HUES6 (cell line): ENCODE measurements around the gene BHLHE41.

Source experiments
- H3K27ac ChIP-seq: 2 replicates; pipeline ENCODE4 v1.7.0; 2013; ENCODE audit warnings: low read depth, mild to moderate bottlenecking, low read length, inconsistent platforms
- H3K27me3 ChIP-seq: 2 replicates; pipeline ENCODE4 v1.6.1; 2013; ENCODE audit warnings: low read length; ENCODE audit not compliant: control insufficient read depth, insufficient read depth
- H3K36me3 ChIP-seq: 2 replicates; pipeline ENCODE4 v1.6.1; 2013; ENCODE audit warnings: low read length; ENCODE audit not compliant: control insufficient read depth, insufficient read depth
- H3K4me1 ChIP-seq: 2 replicates; pipeline ENCODE4 v1.6.1; 2013; ENCODE audit warnings: low read length; ENCODE audit not compliant: control insufficient read depth, insufficient read depth
- H3K4me3 ChIP-seq: 2 replicates; pipeline ENCODE4 v1.5.1; 2013; ENCODE audit warnings: low read depth, low read length
- H3K9ac ChIP-seq: one replicate; pipeline ENCODE4 v1.6.1; 2013; ENCODE audit warnings: mild to moderate bottlenecking, low read length
- H3K9me3 ChIP-seq: 2 replicates; pipeline ENCODE4 v1.6.1; 2013; ENCODE audit warnings: low read depth, low read length; ENCODE audit not compliant: control insufficient read depth, insufficient read depth

Gene BHLHE41

DNA sequence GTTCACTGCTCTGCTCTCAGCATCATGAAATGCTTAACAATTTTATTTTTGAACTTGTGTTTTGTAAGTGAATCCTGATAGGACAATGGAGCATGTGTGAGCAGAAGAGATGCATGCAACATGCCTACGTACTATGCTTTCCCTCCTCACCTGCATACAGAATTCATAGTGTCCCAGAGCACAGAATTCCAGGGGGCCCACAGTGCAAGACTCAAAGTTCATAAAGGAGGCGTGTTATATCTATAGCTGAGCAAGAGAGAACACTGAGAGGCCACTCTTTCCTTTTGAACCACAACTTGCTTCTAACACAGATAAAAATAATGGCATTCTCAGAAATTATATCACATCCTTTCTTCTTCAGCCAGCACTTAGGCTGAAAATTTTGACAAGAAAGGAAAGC, 28.8 kb downstream of the BHLHE41 start:
- no peaks in the 10 kb centered on the region for H3K36me3 ChIP-seq
- H3K9me3 ChIP-seq = no peaks in the 10 kb centered on the region
- no peak overlapping the region for H3K9ac ChIP-seq
- H3K4me3 ChIP-seq = no peak overlapping the region
- H3K27me3 ChIP-seq = no peaks in the 10 kb centered on the region
- peaks cover 10% of the 10 kb centered on the region for H3K4me1 ChIP-seq
- no peak overlapping the region for H3K27ac ChIP-seq

DNA sequence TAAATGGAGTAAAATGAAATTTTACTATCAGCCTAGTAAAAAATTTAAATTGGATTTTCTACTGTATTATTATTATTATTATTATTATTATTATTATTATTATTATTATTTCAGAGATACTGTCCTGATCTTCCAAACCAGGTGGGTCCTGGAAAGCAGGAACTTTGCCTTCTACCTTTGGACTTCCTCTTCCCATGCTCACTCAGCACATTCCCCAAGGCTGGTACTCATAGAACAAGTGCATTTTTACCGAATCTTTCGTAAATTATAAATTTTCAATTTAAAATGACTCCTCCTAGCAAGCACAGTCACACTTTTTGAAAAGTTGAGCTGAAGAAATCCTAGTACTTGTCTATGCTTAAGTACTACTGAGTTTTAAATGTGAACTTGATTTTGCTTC, 29.7 kb downstream of the BHLHE41 start:
- H3K4me1 ChIP-seq = peaks cover 8% of the 10 kb centered on the region

DNA sequence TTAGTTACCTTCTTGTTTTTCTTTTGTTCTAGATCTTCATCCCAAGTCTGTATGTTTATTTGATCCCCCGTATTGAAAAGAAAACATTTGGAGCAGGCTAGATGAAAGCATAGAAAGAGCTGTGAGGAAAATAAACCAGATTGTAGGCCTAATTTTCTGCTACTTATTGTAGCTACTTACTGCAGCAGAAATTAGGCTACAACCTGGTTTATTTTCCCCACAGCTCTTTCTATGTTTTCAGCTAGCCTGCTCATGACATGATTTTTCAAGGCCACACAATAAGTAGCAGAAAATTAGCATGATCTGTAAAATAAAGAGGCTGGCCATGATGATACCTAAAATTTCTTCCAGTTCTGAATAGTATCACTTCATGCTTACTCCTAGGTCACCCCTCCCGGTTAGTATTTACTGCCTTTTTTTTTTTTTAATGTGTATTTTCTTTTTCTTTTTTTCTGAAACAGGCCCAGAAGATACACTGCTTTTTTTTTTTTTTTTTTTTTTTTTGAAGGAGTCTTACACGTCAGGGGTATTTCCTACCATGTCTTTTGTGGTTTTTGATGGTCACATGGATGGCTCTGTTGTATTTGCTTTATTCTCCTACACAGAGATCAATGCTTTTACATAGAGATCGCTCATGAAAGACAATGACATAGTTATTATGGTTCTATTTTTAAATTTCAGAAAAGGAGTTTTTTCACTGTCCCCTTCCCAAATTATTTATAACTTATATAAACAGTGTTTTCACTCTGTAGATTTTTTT, 32.3 kb downstream of the BHLHE41 start:
- Histone ChIP-seq H3K27ac (no peak overlapping the region), H3K4me3 (no peak overlapping the region), H3K9me3 (no peaks in the 10 kb centered on the region), H3K27me3 (no peaks in the 10 kb centered on the region), H3K36me3 (no peaks in the 10 kb centered on the region), H3K4me1 (peaks cover 7% of the 10 kb centered on the region), H3K9ac (no peak overlapping the region)

More for the DNA sequence above, 29.7 kb downstream of the BHLHE41 start:
- H3K27me3 ChIP-seq = no peaks in the 10 kb centered on the region
- H3K4me3 ChIP-seq = no peak overlapping the region
- no peak overlapping the region for H3K9ac ChIP-seq
- no peaks in the 10 kb centered on the region for H3K36me3 ChIP-seq
- H3K27ac ChIP-seq = no peak overlapping the region
- H3K9me3 ChIP-seq = no peaks in the 10 kb centered on the region

DNA sequence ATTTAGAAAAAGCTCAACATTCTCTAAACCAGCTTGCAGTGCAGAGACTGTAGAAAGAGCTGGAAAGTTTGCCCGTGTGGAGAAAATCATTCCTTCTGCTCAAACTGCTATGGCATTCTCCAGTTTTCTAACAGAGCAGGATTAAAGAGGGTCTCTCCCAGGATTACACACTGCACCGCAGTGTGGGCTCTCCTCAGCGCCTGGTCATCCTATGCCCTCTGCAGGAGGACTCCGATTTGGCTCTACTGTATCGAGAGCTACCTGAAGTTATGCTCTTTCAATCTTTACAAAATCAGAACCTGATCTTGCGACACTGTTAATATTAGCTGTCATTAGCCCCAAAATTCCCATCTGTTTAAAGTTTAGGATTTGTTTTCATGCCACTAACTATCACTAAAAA, 33.0 kb downstream of the BHLHE41 start:
- no peaks in the 10 kb centered on the region for H3K36me3 ChIP-seq
- no peak overlapping the region for H3K9ac ChIP-seq
- peaks cover 3% of the 10 kb centered on the region for H3K4me1 ChIP-seq
- H3K27ac ChIP-seq = no peak overlapping the region
- H3K9me3 ChIP-seq = no peaks in the 10 kb centered on the region
- H3K4me3 ChIP-seq = no peak overlapping the region
- no peaks in the 10 kb centered on the region for H3K27me3 ChIP-seq

DNA sequence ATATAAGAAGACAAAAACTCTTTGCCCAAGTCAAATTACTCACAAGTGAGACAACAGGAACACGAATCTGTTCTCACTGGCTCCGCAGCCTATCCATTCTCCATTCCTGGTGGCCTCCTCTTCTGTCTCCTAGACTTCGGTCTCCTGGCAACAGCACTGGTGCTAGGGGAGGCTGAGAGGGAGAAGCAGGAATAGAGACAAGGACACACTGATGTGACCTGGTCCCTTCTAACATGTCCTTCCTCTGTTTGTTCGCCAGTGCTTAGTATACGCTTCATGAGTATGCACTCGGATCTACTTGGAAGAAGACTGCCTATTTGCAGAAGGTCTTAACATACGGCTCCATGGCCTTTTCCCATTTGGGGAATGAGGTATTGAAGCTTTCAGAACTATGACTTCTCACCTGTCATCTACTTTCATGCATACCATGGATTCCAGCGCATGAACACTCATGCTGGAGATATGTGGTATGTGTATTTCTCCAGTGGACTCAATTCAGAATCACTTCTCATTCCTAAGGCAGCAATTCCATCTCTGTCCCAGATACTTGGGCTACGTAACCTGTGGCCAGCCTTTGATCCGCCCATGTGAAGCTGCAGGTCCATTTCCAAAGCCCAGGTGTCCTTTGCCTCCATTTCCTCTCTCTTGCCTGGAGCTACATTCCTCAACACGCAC, 33.9 kb downstream of the BHLHE41 start:
- no peak overlapping the region for H3K4me3 ChIP-seq
- H3K27me3 ChIP-seq = no peaks in the 10 kb centered on the region
- H3K9ac ChIP-seq = no peak overlapping the region
- H3K9me3 ChIP-seq = no peaks in the 10 kb centered on the region
- peaks cover 3% of the 10 kb centered on the region for H3K4me1 ChIP-seq
- H3K27ac ChIP-seq = no peak overlapping the region
- no peaks in the 10 kb centered on the region for H3K36me3 ChIP-seq

DNA sequence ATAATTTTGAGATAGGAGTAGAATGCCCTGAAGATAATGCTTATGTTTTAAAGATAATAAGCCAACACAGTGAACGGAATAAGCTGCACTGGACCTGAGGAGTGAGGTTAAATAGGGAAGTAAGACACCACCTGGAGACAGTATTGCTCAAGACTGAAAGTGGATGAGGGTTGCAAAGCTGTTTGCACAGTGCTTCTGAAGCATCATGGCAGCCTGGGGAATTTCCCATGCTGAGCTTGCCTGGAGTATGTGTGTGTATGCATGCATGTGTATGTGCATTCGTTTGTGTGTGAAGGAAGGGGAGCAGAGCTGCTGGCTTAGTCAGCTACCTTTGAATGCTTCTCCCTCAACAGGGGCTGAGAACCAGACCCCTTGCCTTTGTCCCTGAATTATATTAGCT, 35.8 kb downstream of the BHLHE41 start:
- H3K9me3 ChIP-seq = no peaks in the 10 kb centered on the region
- H3K27ac ChIP-seq = no peak overlapping the region
- H3K4me1 ChIP-seq = peaks cover 3% of the 10 kb centered on the region
- no peaks in the 10 kb centered on the region for H3K27me3 ChIP-seq
- H3K4me3 ChIP-seq = no peak overlapping the region
- H3K36me3 ChIP-seq = no peaks in the 10 kb centered on the region
- H3K9ac ChIP-seq = no peak overlapping the region

DNA sequence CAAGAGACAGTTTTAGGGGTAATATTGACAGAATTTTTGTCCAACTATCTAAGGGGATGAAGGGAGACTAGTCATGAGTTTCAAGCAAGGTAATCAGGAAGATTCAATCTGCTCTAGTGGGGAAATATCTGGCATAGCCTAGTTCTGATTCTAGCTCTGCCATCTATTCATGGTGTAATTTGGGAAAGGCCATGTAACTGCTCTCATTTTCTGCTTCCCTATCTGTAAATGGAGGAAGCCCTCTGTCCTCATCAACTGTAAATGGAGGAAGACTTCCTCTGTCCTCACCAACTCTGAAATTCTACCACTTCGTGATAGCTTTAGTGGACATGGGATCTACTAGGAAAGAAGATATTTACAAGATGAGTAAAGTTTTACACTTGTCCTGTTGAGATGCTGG, 37.9 kb downstream of the BHLHE41 start:
- H3K27ac ChIP-seq = no peak overlapping the region
- H3K4me3 ChIP-seq = no peak overlapping the region
- H3K36me3 ChIP-seq = no peaks in the 10 kb centered on the region
- peaks cover 3% of the 10 kb centered on the region for H3K4me1 ChIP-seq
- no peak overlapping the region for H3K9ac ChIP-seq
- no peaks in the 10 kb centered on the region for H3K27me3 ChIP-seq
- peaks cover 8% of the 10 kb centered on the region; the same call in 1 of the 2 replicates for H3K9me3 ChIP-seq

DNA sequence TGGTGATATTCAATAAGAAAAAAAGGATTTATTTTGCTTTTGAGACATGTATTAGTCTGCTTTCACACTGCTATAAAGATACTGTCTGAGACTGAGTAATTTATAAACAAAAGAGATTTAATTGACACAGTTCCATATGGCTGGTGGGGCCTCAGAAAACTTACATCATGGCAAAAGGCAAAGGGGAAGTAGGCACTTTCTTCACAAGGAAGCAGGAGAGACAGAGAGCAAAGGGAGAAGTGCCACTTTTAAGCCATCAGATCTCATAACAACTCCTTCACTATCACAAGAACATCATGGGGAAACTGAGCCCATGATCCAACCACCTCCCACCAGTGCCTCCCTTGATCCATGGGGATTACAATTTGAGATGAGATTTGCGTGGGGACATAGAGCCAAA, 43.9 kb downstream of the BHLHE41 start:
- H3K9me3 ChIP-seq = peaks cover 15% of the 10 kb centered on the region; the same call in 1 of the 2 replicates
- no peaks in the 10 kb centered on the region for H3K36me3 ChIP-seq
- no peak overlapping the region for H3K9ac ChIP-seq
- no peak overlapping the region for H3K4me3 ChIP-seq
- H3K27ac ChIP-seq = no peak overlapping the region
- H3K27me3 ChIP-seq = no peaks in the 10 kb centered on the region
- H3K4me1 ChIP-seq = no peaks in the 10 kb centered on the region

DNA sequence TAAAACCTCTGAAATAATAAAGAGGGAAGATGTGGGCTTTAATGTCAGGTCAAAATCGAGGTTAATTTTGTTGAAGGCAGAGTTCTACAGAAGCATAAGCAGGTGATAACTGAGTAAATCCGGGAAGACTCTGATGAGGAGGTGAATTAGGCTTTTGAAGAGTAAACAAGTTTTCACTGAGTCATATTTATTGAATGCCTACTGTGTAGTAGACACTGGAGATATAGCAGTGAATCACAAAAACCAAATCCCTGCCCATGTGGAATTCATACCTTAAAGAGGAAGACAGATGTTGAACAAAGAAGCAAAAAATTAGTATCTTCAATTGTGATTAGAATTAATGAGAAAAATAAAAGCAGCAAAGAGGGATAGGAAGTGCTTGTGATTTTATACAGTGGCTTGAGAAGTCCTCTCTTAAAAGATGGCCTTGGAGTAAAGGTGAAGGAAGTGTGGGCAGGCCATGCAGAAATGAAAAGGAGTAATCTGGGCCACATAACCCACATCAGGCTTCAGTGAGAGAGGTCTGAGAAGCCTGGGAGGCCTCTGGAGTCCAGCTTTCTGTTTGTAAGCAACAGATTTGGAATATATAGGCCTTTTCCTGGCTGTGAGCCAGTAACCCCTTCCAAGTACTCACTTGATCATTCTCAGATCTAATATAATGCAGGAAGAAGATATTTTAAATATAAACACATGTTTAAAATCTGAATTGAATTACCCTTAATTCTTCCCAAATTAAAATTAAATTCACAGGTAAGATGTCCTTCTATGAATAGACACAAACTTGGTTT, 46.7 kb downstream of the BHLHE41 start:
- Histone ChIP-seq H3K4me3 (no peak overlapping the region), H3K9me3 (peaks cover 15% of the 10 kb centered on the region; the same call in 1 of the 2 replicates), H3K27ac (no peak overlapping the region), H3K4me1 (no peaks in the 10 kb centered on the region), H3K9ac (no peak overlapping the region), H3K36me3 (no peaks in the 10 kb centered on the region), H3K27me3 (no peaks in the 10 kb centered on the region)
